GM13977 (cell line): ENCODE results near the gene WASF3.

Experiments used
- DNase-seq: peaks from one replicate; pipeline ENCODE4 v3.0.0; 2012; ENCODE audit warnings: low spot score
- CTCF ChIP-seq: IDR thresholded peaks from 2 replicates; pipeline ENCODE4 v1.5.1; 2012; ENCODE audit warnings: mild to moderate bottlenecking, control low read depth; ENCODE audit not compliant: insufficient read depth; ENCODE audit errors: extremely low read depth, missing control alignments
- in situ Hi-C: fragments of 300-500 bp; cut with MboI; formaldehyde crosslinking; loops from one replicate; pipeline ENCODE4 v1.12.0; 2022; ENCODE audit warnings: low sequenced_read_pairs, low pct_unique_long_range_greater_than_20kb, mixed read lengths, inconsistent platforms; ENCODE audit not compliant: unreplicated experiment

The WASF3 gene

DNA sequence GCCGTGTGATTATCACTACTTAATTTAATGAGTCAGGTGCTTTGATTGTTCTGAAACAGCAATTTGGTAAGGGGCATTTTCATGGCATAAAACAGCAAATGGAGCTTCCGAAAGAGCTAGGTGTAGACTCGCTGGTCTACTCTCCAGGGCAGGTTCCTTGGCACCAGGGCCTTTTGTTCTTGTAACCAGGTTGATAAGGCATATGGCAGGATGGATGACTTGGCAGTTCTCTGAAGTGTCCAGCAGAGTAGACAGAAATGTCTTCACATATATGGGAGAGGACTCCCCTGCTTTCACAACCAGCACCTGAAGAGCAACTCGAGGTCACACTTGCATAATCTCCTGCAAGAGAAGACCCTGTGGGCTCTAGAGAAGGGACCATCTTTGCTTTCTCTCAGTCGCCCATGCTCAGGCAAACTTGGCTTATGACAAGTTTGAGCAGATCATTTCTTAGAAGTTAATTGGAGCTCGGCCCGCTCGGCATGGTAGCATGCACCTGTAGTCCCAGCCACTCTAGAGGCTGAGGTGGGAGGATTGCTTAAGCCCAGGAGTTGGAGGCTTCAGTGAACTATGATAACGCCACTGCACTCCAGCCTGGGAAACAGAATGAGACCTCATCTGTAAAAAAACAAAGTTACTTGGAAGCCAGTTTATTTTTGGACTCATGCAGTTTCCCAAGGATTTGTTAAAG lies 23.3 kb upstream of the WASF3 start:
- in situ Hi-C loops = no loop called here
- DNase-seq = no peak
- no peak for TF ChIP-seq CTCF

DNA sequence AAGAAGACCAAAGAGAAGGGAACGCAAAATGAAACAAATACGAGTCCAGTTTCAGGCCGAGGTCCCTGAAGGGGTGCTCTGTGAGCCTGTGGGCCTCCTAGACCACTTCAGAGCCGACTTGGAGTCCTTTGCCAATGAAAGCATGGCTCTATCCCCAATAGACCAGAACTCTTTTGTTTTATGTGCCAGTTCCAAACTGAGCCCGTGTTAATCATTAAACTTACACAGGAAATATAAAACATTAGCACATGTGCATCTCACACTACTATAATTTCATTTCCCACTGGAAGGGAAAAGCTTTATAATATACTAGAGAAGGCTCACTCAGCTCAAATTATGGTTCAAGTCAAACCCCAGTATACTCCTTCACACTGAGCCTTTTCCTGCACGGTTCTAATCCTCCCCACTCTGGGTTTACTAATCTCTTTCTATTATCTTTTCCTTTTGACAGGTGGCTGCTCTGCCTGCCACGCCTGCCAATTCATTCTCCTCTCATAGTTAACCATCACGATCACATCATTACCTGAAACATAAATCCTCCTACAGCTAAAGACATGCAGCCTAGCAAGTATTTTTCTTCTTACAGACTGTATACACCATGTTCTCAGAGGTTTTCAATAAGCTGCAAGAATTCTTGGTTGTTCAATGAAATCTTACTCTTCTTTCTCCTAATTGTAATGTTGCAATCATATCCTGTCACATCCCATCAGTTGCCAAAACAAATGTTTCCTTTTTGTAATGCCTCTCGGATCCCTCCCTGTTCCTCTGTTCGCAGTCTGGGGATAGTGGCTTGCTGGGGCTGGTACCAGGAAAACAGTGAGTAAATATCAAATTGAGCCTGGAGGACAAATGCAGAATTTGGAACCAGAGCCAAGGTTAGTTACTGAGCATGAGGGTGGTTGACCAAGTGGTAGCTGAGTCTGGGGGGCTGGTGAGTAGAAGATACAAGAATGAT lies 18.8 kb upstream of the WASF3 start:
- in situ Hi-C loops = no loop called here
- no peak for TF ChIP-seq CTCF
- DNase-seq = no peak

DNA sequence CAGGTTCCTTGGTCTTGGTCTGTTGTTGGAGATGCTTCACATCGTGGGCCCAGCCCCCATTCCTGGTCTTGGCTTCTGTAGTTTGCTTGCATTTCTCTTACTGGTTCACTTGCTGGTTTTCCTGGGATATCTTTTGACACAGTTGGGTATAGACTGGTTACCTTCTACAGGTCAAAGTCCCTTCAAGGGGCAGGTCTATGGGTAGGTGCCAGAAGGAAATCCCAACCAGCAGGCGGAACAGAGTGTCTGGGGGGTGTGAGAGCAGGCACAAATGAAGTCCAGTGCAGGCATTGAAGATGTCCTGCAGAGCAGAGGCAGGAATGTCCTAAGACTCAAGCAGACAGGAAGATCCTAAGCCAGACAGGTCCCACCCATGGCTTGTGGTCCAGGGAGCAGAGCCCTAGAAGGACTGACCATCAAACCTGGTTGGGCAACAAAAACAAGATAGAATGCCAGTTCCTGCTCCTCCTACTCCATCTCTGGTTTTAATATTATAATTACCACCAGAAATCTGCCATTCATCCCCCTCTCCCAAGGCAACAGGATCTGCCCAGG lies 17.7 kb upstream of the WASF3 start:
- in situ Hi-C loops = no loop called here
- TF ChIP-seq CTCF = no peak
- no peak for DNase-seq

GRCh38 chr13:26540334-26540733 lies 17.1 kb upstream of the WASF3 start:
- in situ Hi-C loops = no loop called here
- no peak for TF ChIP-seq CTCF
- DNase-seq = no peak

DNA sequence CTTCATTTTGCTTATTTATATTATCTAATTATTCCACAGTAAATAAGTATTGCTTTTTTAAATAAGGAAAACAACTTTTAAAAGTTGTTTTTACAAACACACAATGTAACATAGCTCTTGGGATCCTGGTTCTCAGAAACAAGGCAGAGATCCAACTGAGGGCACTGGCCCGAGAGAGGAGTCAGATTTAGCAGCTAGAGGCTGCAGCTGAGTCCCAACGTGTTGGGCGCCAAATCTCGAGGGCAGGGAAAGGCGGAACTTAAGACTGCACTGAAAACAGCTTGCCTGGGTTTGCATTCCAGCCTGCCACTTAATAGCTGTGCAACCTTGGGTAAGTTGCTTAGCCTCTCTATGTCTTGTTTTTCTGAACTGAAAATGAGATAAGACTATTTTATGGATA lies 16.4 kb upstream of the WASF3 start:
- in situ Hi-C loops = no loop called here
- no peak for TF ChIP-seq CTCF
- no peak for DNase-seq

DNA sequence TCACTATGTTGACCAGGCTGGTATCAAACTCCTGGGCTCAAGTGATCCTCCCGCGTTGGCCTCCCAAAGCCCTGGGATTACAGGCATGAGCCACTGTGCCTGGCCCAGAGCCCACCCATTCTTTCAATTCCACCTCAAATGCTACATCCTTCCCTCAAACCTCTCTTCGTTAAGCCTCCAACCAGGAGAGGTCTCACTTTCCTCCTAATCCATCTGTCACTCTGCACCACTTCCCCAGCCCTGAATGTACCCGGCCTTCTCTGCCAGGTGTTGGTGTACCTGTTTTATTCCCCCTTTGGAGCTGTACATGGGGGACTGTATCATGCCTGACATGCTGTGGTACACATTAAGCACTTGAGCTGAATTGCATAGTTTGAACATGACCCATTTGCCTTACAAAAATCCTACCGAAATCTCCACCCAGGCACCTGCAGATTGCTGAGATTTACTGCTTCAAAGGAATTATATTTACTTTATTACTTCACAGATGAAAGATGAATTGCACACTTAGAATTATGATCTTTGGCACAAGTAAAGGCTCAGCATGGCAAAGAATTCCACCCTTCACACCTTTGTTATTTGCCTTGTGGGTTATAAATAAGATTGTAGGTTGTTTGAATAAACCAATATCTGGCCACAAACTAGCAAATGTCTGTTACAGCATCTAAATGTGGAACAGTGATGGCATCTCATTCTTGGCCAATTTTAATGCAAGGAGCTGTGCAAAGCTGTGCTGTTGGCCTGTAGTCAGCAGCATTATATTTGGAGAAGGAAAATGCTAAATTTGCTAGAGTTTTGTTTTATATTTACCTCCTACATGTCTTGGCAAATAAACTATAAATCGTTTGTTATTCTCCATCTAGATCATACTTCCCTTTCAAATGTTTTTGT lies 15.6 kb upstream of the WASF3 start:
- in situ Hi-C loops = no loop called here
- TF ChIP-seq CTCF = no peak
- DNase-seq = no peak
